Fibroblast of the aortic adventitia (primary cell): ENCODE results near the gene DNASE1L2. TPM values are rescaled to one million over a fixed set of nuclear protein-coding genes. Genes with fewer than 3 reads are reported as not detected.

Source experiments
- DNase-seq: peaks from one replicate; pipeline ENCODE4 v3.0.0-alpha.2; 2010; ENCODE audit warnings: low read depth
- H3K4me3 ChIP-seq: 2 replicates; pipeline ENCODE4 v1.5.1; 2011; ENCODE audit warnings: low read depth, mild to moderate bottlenecking, control low read depth, low read length, moderate library complexity
- total RNA-seq: library from RNA; depleted of rRNA; stranded (reverse); fragments of >200 nt; gene quantifications from 2 replicates; pipeline ENCODE4 v1.2.3, GENCODE V29; 2012; ENCODE audit warnings: low replicate concordance
- TF ChIP-seq, protein P1 (sequence below): IDR thresholded peaks from 2 replicates; pipeline ENCODE4 v1.5.1; 2011; ENCODE audit warnings: mild to moderate bottlenecking, low read length, control low read depth, inconsistent platforms; ENCODE audit not compliant: insufficient read depth

The DNASE1L2 gene
- total RNA-seq, 1 donor: 0.63 TPM

DNA sequence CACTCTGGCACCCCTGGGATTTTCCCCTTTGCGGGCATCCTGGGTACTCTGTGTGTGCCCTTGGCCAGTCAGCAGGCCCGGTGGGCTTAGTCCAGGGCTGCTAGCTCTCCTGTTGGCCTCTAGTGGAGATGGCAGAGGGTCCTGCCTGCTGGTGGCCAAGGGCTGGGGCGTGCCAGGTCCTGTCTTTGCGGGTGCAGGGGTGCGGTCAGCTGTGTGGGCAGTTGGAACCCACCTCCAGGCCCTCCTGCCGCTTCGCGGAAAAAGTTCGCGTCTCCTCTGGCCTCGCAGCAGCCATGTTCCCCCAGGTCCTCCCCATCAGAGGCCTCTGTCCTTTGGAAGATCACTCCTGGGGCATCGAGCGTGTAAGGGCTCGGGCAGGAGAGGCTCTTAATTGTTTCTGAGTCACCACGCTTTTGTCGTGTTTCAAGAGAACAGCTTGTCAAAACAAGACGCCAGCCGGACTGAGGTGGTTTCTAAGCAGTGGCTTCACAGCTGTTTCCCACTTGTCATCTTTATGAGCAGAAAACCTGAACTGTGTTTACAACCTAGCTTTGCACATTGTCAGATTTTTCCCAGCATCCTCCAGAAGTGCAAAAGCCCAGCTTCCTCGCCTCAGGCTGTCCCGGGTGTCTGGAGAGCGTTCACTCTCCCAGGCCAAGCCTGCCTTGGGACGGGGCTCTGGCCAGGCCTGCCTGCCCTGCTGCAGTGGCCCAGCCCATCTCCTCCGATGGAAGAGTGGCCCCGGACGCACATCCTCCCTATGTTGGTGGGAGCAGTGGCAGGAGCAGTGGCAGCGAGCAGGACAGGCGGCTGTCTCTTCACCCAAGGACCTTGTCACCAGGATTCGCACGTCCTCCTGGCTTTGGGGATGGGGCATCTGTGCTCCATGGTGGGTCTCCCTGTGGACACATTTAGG, 5.0 kb upstream of the DNASE1L2 start:
- H3K4me3 ChIP-seq: no peak overlapping the region
- no peak for DNase-seq
- TF ChIP-seq, protein P1, sequence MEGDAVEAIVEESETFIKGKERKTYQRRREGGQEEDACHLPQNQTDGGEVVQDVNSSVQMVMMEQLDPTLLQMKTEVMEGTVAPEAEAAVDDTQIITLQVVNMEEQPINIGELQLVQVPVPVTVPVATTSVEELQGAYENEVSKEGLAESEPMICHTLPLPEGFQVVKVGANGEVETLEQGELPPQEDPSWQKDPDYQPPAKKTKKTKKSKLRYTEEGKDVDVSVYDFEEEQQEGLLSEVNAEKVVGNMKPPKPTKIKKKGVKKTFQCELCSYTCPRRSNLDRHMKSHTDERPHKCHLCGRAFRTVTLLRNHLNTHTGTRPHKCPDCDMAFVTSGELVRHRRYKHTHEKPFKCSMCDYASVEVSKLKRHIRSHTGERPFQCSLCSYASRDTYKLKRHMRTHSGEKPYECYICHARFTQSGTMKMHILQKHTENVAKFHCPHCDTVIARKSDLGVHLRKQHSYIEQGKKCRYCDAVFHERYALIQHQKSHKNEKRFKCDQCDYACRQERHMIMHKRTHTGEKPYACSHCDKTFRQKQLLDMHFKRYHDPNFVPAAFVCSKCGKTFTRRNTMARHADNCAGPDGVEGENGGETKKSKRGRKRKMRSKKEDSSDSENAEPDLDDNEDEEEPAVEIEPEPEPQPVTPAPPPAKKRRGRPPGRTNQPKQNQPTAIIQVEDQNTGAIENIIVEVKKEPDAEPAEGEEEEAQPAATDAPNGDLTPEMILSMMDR: no peak

DNA sequence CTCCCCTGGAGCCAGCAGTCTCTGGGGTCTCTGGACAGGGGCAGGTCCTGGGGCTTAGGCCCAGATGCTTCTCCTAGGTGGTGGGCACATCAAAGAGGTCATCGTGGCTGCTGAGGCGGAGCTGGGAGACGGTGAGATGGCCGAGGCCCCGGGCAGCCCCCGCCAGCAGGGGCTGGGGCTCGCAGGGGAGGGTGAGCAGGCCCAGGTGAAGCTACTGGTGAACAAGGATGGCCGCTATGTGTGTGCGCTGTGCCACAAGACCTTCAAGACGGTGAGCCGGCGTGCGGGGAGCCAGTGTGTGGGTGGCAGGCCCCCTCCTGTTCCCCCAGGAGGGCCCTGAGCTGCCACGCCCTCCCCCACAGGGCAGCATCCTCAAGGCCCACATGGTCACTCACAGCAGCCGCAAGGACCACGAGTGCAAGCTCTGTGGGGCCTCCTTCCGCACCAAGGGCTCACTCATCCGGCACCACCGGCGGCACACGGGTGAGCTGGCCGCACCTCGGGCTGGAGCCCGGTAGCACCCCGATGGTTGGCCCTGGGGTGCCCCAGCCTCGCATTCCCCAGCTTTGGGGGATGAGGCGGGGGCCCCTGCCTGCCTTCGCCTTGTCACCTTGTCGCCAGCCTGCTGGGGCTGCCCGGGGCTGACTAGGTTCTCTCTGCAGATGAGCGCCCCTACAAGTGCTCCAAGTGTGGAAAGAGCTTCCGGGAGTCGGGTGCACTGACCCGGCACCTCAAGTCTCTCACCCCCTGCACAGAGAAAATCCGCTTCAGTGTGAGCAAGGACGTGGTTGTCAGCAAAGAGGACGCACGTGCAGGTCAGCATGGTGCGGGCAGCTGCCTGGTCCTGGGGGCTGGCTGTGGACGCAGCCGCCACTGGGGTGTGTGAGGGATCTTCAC, 3.9 kb upstream of the DNASE1L2 start:
- H3K4me3 ChIP-seq: no peak overlapping the region
- no peak for DNase-seq
- TF ChIP-seq, protein P1: no peak

DNA sequence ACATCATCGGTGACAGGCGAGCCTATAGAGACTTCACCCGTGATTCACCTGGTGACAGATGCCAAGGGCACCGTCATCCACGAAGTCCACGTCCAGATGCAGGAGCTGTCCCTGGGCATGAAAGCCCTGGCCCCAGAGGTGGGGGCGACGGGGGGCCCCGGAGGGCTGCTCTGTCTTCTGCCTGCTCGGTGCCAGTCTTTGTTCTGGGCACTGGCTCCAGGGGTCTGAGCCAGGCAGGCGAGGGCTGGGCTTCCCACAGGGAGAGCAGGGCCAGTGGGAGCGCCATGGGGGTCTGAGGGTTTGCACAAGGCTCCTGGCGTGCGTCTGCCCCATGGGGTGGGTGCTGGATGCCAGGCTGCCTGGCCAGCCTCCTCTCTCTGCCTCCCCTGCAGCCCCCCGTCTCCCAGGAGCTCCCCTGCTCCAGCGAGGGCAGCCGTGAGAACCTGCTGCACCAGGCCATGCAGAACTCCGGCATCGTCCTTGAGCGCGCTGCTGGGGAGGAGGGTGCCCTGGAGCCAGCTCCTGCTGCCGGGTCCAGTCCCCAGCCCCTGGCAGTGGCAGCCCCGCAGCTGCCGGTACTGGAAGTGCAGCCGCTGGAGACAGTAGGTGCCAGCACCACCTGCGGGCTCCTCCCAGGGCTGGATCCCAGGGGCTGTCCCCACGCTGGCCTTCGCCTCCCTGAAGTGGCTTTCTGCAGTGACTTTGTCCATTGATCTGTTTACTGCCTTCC, 3.0 kb upstream of the DNASE1L2 start:
- H3K4me3 ChIP-seq: no peak overlapping the region
- no peak for DNase-seq
- TF ChIP-seq, protein P1: no peak

DNA sequence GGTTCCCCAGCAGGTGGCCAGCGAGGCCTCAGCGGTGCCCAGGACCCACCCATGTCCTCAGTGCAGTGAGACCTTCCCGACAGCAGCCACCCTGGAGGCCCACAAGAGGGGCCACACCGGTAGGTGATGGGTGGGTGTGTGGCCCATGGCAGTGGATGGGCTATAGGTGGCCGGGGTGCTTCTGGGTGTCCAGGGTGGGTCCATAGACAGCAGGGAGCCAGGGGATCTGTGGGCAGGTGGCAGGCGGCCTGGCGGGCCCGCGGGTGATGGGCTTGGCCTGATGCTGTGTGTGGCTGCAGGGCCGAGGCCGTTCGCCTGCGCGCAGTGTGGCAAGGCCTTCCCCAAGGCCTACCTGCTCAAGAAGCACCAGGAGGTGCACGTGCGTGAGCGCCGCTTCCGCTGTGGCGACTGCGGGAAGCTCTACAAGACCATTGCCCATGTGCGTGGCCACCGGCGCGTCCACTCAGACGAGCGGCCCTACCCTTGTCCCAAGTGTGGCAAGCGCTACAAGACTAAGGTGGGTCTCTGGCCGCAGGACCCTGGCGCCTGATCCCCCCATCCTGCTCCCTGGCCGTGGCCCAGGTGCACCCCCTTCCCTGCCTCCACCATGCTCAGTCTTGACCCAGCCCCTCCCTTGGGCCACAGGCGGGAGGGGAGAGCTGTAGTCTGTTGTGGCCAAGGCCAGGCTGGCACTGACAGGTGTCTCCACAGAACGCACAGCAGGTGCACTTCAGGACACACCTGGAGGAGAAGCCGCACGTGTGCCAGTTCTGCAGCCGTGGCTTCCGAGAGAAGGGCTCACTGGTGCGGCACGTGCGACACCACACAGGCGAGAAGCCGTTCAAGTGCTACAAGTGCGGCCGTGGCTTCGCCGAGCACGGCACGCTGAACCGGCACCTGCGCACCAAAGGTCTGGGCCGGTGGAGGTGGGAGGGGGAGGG, 2.1 kb upstream of the DNASE1L2 start:
- H3K4me3 ChIP-seq: no peak overlapping the region
- TF ChIP-seq, protein P1: no peak
- DNase-seq: no peak

DNA sequence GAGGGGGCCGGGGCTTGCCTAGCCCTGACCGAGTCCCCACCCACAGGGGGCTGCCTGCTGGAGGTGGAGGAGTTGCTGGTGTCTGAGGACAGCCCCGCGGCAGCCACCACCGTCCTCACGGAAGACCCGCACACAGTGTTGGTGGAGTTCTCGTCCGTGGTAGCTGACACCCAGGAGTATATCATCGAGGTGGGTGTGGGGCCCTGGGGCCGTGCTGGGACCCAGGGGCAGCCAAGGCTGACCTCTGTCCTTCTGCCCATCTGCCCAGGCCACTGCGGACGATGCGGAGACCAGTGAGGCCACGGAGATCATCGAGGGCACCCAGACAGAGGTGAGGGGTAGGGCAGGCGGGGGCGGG, 1.5 kb upstream of the DNASE1L2 start:
- TF ChIP-seq, protein P1: no peak
- no peak for DNase-seq
- H3K4me3 ChIP-seq: no peak overlapping the region

DNA sequence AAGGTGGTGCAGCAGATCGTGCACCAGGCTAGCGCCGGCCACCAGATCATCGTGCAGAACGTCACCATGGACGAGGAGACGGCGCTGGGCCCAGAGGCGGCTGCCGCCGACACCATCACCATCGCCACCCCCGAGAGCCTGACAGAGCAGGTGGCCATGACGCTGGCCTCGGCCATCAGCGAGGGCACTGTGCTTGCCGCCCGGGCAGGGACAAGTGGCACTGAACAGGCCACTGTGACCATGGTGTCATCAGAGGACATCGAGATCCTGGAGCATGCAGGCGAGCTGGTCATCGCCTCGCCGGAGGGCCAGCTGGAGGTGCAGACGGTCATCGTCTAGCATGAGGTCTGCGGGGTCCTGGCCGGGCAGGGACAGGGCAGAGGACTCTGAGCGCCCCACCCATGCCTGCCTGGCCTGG, 1.0 kb upstream of the DNASE1L2 start:
- TF ChIP-seq, protein P1: no peak
- no peak for DNase-seq
- H3K4me3 ChIP-seq: no peak overlapping the region
